Neuron (in vitro differentiated cells): ENCODE measurements around the gene SURF6.
"Not testable (repeated sequence)": the region's sequence is repeated elsewhere in the genome, so short reads cannot be mapped to it uniquely, and the experiment has no call there.

ENCODE experiments used
- H2AFZ ChIP-seq: one replicate; pipeline ENCODE4 v1.6.1; 2013; ENCODE audit warnings: low read depth, mild to moderate bottlenecking, inconsistent platforms, low read length, moderate library complexity
- H3K27me3 ChIP-seq: one replicate; pipeline ENCODE4 v1.6.1; 2013; ENCODE audit warnings: low read length; ENCODE audit not compliant: insufficient read depth
- H3K36me3 ChIP-seq: one replicate; pipeline ENCODE4 v1.6.1; 2013; ENCODE audit warnings: low read length; ENCODE audit not compliant: insufficient read depth
- H3K4me1 ChIP-seq: one replicate; pipeline ENCODE4 v1.6.1; 2013; ENCODE audit warnings: low read length; ENCODE audit not compliant: insufficient read depth
- H3K4me3 ChIP-seq: 2 replicates; pipeline ENCODE4 v1.5.1; 2013; ENCODE audit warnings: mild to moderate bottlenecking, low read length, moderate library complexity
- H3K9me3 ChIP-seq: one replicate; pipeline ENCODE4 v1.6.1; 2013; ENCODE audit warnings: low read length

The SURF6 gene

DNA sequence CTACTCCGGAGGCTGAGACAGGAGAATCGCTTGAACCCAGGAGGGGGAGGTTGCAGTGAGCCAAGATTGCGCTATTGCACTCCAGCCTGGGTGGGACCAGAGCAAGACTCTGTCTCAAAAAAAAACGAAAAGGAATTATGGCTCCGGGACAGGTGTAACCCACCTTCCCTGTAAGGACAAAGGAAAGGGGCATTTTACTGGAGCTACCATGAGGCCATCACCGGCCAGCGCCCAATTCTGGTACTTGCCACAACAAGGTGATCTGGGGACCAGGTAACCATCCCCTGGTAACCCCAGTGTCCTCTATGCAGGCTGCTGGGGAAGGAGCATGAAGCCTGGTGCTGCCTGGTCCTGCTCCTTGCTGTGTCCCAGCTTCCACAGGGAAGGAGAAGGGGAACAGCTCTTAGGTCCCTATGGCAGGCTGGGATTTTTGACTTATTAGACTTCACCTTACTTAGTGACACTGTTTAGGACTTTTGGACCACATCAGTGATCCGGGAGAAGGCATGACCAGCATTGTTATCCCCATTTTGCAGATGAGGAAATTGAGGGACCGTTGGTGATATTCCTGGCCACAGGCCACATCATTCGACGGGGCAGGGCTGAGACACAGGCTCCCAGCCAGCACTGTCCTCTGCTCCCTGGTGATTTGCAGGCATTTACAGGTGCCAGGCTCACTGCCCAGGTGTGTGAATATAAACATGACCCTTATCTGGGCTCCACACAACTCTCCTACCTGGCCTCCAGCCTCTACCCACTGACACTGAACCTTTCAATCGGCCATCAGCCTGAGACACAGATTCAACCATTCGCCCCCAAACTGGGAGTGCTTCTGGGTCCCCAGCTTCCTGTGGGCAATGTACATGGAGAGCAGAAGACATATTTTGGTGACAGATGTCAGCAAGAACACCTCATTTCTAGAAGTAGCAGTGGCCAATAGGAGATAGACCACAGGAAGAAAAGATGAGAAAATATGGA lies 34.4 kb downstream of the SURF6 start:
- Histone ChIP-seq H3K36me3 (no peaks in the 10 kb centered on the region), H3K9me3 (no peaks in the 10 kb centered on the region), H3K4me3 (no peak overlapping the region), H3K4me1 (no peaks in the 10 kb centered on the region), H3K27me3 (peaks cover 2% of the 10 kb centered on the region), H2AFZ (no peak overlapping the region)

DNA sequence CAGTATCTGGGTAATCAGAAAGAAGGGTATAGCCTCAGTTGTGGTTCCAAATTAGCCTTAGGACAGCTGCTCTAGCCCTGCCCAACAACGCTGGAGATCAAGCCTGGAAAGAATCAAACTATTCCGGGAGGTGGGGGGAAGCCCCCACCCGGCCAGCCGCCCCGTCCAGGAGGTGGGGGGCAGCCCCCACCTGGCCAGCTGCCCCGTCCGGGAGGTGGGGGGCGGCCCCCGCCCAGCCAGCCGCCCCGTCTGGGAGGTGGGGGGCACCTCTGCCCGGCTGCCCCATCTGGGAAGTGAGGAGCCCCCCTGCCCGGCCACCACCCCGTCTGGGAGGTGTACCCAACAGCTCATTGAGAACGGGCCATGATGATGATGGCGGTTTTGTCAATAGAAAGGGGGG lies 36.0 kb downstream of the SURF6 start:
- not testable (repeated sequence) for H3K27me3 ChIP-seq, H2AFZ ChIP-seq, H3K9me3 ChIP-seq

DNA sequence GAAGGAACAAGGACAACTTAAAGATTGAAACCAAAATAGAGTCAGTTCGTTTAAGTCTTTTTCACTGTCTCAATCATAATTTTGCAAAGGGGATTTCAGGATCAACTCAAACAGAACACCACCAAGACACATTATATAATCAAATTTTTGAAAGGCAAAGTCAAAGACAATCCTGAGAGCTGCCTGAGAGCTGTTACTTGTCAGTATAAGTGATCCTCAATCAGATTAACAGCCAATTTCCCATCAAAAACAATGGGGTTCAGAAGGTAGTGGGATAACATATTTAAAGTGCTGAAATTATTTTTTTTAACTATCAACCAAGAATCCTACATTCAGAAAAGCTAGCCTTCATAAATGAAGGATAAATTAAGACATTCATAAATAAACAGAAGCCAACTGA lies 41.7 kb downstream of the SURF6 start:
- Histone ChIP-seq H3K4me1 (no peaks in the 10 kb centered on the region), H3K4me3 (no peak overlapping the region), H3K27me3 (no peaks in the 10 kb centered on the region), H2AFZ (no peak overlapping the region), H3K36me3 (no peaks in the 10 kb centered on the region), H3K9me3 (peaks cover 3% of the 10 kb centered on the region)

More for the DNA sequence above, 36.0 kb downstream of the SURF6 start:
- H3K36me3 ChIP-seq, H3K4me3 ChIP-seq, H3K4me1 ChIP-seq: not testable (repeated sequence)

DNA sequence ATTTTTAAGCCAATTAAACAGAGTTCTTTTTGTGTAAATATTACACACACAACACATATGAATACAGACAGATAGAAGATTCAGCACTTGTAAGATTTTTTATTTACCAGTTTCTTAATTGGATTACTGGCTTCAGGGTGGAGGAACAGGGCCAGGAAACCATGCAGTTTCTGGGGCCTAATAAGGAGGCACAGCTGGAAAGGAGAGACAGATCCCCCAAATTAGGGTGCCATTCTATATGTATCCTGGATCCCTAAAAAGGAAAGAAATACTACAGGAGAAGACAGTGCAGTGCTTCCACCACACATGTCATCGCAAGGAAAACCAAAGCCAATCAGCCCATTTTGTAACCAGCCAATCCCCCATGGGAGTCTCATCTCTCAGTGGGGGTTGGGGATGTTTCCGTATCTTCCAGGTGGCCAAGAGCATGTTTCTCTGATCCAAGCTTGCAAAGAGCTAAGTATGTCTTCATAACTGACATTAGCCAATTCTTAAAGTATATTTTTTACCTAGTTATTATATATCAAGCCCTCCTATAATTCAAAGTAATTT lies 45.2 kb downstream of the SURF6 start:
- Histone ChIP-seq H3K27me3 (no peaks in the 10 kb centered on the region), H3K36me3 (no peaks in the 10 kb centered on the region), H3K4me3 (no peak overlapping the region), H3K4me1 (no peaks in the 10 kb centered on the region), H3K9me3 (peaks cover 8% of the 10 kb centered on the region), H2AFZ (no peak overlapping the region)

DNA sequence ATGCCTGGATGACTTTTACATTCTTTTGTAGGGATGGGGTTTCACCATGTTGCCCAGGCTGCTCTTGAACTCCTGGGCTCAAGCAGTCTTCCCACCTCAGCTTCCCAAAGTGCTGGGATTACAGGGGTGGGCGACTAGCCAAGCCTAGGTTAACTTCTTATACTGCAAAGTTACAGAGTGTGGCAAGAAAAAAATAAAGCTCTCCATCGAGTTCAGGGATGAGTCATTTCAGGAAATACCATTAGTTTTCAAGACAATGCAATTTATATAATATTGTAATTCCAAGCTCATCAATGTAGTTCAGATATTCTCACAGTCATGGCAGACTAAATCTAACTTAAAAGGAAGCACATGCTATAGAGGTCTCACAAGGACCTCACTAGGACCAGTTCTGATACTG lies 49.5 kb downstream of the SURF6 start:
- H2AFZ ChIP-seq: no peak overlapping the region
- peaks cover 8% of the 10 kb centered on the region for H3K9me3 ChIP-seq
- no peaks in the 10 kb centered on the region for H3K36me3 ChIP-seq
- H3K4me3 ChIP-seq: no peak overlapping the region
- H3K27me3 ChIP-seq: peaks cover under 1% of the 10 kb centered on the region
- H3K4me1 ChIP-seq: no peaks in the 10 kb centered on the region

DNA sequence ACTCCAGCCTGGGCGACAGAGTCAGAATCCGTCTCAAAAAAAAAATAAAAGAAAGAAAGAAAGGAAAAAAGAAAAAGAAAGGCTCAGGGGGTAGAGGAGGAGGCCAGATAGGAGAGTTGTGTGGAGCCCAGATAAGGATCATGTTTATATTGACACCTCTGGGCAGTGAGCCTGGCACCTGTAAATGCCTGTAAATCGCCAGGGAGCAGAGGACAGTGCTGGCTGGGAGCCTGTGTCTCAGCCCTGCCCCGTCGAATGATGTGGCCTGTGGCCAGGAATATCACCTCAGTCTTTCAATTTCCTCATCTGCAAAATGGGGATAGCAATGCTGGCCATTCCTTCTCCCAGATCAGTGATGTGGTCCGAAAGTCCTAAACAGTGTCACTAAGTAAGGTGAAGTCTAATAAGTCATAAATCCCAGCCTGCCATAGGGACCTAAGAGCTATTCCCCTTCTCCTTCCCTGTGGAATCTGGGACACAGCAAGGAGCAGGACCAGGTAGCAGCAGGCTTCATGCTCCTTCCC lies 50.7 kb downstream of the SURF6 start:
- Histone ChIP-seq H3K36me3 (no peaks in the 10 kb centered on the region), H3K9me3 (peaks cover 6% of the 10 kb centered on the region), H3K4me3 (no peak overlapping the region), H2AFZ (no peak overlapping the region), H3K27me3 (peaks cover 4% of the 10 kb centered on the region), H3K4me1 (no peaks in the 10 kb centered on the region)

DNA sequence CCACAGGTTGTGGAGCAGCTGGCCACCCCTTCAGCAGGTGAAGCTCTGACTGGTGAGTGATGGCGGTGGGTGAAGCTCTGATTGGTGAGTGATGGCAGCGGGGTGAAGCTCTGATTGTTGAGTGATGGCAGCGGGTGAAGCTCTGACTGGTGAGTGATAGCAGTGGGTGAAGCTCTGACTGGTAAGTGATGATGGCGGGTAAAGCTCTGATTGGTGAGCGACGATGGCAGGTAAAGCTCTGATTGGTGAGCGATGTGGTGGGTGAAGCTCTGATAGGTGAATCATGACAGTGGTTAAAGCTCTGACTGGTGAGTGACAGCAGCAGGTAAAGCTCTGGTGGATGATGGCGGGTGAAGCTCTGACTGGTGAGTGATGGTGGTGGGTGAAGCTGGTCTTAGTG lies 51.6 kb downstream of the SURF6 start:
- H3K4me3 ChIP-seq: no peak overlapping the region
- no peak overlapping the region for H2AFZ ChIP-seq
- no peaks in the 10 kb centered on the region for H3K4me1 ChIP-seq
- H3K36me3 ChIP-seq: no peaks in the 10 kb centered on the region
- peaks cover 4% of the 10 kb centered on the region for H3K27me3 ChIP-seq
- H3K9me3 ChIP-seq: peaks cover 5% of the 10 kb centered on the region

DNA sequence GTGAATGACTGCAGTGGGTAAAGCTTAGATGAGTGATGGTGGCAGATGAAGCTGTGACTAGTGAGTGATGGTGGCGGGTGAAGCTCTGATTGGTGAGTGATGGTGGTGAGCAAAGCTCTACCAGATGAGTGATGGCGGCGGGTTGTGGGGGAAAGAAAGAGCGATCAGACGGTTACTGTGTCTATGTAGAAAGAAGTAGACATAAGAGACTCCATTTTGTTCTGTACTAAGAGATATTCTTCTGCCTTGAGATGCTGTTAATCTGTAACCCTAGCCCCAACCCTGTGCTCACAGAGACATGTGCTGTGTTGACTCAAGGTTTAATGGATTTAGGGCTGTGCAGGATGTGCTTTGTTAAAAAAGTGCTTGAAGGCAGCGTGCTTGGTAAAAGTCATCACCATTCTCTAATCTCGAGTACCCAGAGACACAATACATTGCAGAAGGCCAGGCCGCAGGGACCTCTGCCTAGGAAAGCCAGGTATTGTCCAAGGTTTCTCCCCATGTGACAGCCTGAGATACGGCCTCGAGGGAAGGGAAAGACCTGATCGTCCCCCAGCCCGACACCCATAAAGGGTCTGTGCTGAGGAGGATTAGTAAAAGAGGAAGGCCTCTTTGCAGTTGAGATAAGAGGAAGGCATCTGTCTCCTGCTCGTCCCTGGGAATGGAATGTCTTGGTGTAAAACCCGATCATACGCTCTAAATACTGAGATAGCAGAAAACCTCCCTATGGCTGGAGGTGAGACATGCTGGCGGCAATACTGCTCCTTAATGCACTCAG lies 52.5 kb downstream of the SURF6 start:
- not testable (repeated sequence) for H3K4me1 ChIP-seq, H3K4me3 ChIP-seq, H2AFZ ChIP-seq, H3K9me3 ChIP-seq, H3K36me3 ChIP-seq
- H3K27me3 ChIP-seq: peaks cover 13% of the 10 kb centered on the region

DNA sequence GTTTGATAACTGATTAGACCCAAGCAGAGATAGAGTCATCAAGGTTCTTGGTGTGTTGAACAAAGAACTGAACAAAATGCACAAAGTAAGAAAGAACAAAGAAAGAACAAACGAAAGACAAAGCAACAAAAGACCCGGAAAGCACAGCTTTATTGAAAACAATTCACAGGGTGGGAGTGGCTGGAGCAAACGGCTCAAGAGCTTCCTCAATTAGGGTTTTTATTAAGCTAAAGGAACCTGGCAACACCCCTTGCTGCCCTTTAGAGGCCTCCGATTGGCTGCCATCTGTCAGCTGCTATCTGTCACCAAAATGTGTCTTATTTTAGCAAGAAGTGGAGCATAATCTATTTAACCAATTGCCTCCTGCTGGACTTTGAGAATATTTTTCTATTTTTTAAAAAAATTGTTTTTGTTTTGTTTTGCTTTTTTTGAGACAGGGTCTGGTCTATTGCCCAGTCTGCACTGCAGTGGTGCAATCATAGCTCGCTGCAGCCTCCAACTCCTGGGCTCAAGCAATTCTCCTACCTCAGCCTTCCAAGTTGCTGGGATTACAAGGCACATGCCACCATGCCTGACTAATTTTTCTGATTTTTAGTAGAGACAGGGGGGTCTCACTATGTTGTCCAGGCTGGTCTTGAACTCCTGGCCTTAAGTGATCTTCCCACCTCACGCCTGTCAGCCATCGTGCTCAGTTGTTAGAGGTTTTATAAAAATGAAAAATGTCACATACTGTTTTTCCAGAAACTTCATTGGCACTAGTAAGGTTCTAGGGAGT lies 53.3 kb downstream of the SURF6 start:
- peaks cover 20% of the 10 kb centered on the region for H3K27me3 ChIP-seq
- H3K36me3 ChIP-seq: no peaks in the 10 kb centered on the region
- no peak overlapping the region for H3K4me3 ChIP-seq
- peaks cover 6% of the 10 kb centered on the region for H3K9me3 ChIP-seq
- no peaks in the 10 kb centered on the region for H3K4me1 ChIP-seq
- H2AFZ ChIP-seq: no peak overlapping the region

DNA sequence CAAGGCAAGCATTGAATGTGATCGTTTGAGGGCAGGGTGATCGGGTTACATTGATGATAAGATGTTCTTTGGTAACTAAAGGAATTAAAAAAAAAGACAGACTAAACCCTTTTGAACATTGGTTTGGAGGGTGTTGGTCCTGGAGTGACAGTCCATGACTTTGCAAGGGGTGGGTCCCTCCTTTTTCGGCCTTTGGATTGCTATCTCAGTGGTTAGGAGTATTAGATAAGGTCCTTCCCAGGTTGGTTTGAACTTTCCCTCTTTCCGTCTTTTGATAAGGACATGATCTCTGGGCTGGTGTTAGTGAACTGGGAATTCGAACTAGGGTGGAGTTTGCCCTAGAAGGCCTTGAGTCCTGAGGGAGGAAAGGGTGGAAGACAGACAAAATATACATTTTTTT lies 55.6 kb downstream of the SURF6 start:
- Histone ChIP-seq H3K27me3 (peaks cover 42% of the 10 kb centered on the region), H3K9me3 (peaks cover 8% of the 10 kb centered on the region)

More for the DNA sequence above, 55.6 kb downstream of the SURF6 start:
- peaks cover 1% of the 10 kb centered on the region for H3K4me1 ChIP-seq
- no peaks in the 10 kb centered on the region for H3K36me3 ChIP-seq
- H2AFZ ChIP-seq: no peak overlapping the region
- no peak overlapping the region for H3K4me3 ChIP-seq
